GM18508 (cell line): Measurements from ENCODE around the gene AGBL5.

ENCODE experiments used
- ATAC-seq: cut with Tn5 transposase; IDR thresholded peaks from one replicate; pipeline ENCODE4 v1.9.1; 2021; ENCODE audit warnings: moderate number of reproducible peaks; ENCODE audit not compliant: insufficient read depth, unreplicated experiment

AGBL5 gene, protein sequence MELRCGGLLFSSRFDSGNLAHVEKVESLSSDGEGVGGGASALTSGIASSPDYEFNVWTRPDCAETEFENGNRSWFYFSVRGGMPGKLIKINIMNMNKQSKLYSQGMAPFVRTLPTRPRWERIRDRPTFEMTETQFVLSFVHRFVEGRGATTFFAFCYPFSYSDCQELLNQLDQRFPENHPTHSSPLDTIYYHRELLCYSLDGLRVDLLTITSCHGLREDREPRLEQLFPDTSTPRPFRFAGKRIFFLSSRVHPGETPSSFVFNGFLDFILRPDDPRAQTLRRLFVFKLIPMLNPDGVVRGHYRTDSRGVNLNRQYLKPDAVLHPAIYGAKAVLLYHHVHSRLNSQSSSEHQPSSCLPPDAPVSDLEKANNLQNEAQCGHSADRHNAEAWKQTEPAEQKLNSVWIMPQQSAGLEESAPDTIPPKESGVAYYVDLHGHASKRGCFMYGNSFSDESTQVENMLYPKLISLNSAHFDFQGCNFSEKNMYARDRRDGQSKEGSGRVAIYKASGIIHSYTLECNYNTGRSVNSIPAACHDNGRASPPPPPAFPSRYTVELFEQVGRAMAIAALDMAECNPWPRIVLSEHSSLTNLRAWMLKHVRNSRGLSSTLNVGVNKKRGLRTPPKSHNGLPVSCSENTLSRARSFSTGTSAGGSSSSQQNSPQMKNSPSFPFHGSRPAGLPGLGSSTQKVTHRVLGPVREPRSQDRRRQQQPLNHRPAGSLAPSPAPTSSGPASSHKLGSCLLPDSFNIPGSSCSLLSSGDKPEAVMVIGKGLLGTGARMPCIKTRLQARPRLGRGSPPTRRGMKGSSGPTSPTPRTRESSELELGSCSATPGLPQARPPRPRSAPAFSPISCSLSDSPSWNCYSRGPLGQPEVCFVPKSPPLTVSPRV

DNA sequence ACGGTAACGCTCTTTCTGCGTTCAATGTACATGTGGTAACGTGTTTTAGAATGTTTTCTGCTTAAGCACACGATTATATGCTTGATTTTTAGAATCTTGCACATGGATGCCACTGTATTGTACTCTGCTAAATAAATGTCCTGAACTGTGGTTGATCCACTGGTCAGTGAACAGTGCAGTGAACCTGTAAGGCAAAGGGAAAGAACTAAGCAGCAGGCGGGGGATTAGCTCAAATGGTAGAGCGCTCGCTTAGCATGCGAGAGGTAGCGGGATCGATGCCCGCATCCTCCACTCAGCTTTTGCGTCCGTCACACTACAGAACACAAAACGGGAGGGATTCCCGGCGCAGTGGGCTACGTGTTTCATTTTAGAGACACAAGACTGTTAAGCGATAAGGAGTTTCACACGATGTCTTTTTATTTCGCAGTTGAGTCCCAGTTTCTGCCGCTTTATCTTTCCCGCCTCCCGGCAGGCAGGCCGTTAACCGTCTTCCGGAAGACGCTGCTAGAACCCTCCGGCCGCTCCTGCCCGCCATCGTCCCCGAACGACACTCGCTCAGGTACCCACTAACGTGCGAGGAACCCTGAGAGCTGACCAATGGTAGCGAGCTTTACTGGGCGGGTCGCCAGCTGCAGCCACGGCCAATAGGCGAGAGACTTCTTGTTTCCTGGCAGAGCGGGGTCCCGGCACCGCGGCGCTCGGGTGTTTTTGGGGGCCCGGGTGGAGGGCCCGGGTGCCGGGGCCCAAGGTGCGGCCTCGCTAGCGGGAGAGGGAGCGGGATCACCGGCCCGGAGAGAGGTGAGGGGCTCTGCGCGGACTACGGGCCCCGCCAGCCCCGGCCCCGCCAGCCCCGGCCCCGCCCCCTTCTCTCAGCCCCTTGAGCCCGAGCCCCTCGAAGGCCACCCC, at the start of gene AGBL5:
Gene AGBL5 (plus strand): TSS at position 673 of the 906 bp plus-strand sequence. CDS start 1,291 bp downstream, outside the sequence.
- peak; percentile 36 for ATAC-seq

DNA sequence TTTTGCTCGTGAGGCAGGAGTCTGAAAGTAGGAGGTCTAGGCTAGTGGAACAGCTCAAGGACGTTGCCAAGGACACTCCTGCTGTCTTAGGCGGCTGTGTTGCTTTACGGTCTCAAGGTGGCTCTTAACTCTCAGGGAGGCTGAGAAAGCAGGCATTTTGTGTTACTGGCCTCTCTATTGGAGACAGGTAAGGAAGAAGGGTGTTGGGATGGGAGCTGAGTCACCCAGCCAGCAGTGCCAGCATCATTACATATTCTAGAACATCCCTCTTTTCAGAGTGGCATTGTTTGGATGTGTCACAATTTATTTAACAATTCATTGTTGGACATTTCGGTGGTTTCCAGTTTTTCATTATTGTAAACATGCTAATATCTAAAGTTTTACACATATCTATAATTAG, 49.5 kb upstream of the AGBL5 start:
- ATAC-seq = no peak

DNA sequence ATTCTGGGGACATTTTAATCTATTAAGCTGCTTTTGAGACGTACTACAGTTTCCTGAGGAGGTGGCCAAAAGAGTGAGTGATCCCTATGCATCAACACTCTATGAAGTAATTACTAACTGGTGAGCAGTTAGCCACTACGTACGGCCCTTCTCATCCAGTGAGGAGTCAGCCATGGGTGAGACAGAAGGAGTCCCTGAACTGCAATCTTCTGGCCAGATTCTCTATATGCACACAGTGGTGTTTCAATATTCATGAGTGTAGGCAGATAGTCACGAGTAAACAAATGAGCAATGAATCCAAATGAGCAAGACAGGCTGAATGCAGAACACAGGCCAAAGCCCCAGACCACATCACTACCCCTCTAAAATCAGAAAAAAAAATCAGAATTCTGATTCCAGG, 48.5 kb upstream of the AGBL5 start:
- ATAC-seq = no peak

DNA sequence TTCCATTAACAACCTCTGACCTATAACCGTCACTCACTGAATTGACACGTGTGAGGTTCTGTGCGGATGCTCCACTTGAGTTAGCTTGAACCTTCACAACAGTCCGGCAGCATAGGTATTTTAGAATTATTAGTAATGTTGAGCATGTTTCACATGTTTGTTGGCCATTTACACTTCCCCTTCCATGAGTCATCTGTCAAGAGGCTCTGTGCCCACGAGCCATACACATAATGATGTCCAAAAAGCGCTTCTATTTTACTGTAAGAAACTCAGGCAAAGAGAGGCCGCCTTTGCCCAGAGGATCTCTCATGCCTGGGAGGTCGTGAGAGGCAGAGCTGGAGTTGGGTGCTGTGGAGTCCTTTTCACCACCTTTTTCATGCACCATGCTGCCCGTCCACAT, 47.6 kb upstream of the AGBL5 start:
- ATAC-seq = no peak

DNA sequence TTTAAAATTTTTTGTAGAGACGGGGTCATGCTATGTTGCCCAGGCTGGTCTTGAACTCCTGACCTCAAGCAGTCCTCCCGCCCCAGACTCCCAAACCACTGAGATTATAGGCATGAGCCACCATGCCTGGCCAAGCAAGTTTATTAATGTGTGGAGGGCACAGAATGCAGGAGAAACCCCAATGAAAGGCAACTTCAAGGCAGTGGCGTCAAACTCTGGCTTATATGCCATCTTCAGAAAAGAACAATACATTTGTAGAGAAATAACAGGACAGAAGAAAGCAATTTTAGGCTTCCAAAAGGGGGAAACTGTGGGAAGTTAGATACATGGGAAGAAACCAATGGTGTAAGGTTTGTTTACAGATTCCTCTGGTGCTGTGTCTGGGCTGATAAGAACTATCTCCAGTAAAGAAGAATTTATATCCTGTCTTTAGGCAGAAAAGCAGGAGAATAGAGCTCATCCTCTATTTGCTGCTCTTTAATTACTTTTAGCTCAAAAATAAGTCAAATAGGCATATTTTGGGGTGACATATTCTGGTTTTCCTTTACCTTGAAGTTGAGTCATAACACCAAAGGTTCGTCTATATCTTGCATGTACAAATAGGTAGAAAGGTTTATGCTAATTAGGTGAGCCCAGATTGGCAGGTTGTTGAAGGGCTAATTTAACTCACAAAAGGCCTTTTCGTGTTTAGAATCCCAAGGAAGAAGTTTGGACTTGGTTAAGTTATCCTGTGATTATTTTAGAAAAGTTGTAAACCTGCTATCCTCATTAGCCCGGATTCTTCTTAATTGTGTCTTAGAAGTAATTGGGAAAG, 44.7 kb upstream of the AGBL5 start:
- no peak for ATAC-seq

DNA sequence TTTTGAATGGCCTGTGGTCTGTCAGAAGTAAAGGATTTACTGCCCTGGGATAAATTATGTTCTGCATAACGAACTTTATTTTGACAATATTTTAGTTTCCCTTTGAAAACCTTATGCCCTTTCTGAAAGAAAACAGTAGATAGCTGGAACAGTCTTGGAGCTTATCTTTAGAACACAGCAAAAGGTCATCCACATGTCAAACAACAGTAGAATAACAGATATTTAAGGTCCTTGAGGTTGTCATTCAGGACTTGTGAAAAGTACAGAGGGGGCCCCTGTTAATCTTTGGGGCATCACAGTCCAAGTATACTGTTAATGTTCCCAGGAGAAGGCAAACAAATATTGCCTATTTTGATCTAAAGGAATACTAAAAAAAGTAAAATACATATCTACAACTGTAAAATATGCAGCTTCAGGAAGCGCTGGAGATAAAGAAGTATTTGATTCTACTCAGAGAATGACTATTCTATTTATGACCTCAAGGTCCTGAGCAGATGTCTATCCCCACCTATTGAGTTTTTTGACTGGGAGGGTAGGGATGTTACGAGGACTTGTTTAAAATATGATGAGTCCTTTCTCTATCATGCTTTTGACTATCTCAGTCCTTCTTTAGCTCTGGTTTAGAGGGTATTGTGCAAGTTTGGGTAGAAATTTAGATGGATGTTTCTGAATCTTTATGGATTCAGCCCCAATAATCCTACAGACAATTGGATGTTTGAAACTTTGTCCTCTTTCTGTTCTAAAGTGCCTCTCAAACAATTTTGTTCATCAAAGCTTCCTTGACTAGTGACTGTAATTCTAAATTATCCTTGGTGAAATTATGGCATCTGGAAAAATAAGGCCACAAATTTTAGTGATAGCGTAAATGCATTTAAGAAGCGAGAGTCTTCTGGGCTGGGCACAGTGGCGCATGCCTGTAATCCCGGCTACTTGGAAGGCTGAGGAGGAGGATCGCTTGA, 43.8 kb upstream of the AGBL5 start:
- no peak for ATAC-seq

DNA sequence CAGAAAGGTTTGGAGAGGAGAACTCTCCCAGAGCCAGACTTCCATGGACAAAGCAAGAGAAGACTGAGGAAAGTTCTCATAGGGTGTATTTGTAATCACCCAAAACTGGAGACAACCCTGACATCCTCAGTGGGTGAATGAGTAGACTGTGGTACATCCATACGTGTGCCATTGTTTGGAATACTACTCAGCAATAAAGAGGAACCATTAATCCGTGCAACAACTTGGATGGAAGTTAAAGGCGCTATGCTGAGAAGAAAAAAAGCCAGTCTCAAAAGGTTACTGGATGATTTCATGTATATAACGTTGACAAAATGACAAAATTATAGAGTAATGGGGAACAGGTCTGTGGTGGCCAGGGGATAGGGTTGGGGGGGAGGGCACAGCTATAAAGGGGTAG, 42.8 kb upstream of the AGBL5 start:
- ATAC-seq = no peak

DNA sequence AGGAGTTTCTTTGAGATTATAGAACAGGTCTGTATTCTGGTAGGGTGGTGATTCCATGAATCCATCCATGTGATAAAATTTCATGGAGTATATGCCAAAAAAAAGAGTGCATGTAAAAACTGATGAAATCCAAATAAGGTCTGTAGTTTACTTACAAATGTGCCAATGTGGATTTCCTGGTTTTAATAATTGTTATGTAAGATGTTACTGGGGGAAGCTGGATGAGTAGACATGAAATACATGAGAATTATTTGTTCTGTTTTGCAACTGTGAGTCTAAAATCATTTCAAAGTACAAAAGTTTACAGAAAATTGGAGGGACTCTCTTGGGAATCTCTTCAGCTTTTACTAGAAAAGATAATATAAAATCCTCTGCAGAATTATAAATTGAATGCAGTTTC, 42.4 kb upstream of the AGBL5 start:
- no peak for ATAC-seq

DNA sequence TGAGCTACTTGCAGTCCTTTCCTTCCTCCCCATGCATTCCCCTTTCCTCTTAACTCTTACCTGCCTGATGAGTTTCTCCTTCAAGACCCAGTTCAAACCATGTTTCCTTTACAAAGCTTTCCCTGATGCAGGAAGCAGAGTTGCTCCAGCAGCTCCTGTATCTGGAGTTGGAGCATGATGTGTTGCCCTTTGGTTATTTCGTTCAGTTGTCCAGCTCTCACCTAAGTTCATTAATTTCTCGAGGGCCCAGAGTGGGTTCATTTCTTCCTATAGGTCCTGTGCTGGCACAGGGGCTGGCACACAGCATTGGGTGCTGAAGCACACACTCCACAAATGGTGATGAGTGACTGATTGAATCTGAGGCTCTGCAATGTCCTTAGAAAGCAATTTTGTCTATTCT, 41.8 kb upstream of the AGBL5 start:
- ATAC-seq = no peak

DNA sequence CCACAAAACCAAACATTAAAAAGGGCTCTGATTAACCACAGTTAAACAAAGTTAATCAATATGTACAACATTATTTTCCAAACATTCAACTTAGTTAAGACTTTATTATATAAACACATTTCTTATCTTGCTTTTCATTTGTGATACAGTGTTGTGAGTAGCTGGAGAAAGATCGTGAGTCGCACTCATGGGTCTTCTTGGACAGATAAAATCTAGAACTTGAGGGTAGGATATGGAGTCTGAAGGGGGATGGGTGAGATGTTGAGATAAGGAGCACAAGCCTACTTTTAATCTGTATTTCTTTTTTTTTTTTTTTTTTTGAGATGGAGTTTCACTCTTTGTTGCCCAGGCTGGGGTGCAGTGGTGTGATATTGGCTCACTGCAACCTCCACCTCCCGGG, 41.3 kb upstream of the AGBL5 start:
- ATAC-seq = no peak

DNA sequence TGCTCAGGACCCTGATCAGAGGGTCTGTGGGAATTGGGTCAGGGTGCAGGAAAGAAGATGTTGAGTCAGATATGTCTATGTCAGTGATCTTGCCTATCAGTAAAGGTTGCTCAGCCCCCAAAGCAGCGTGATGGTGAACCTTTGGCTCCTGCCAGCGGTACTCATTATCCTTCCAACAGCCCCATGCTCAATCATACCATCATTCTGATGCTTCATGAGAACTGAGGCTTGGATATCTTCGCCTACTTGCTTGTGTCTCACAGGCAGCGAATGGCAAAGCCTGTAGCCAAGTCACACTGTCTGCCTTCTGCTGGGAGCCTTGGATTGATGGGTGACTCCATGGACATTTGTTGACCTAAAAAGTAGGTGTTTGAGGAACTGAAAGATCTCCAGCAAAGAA, 37.7 kb upstream of the AGBL5 start:
- ATAC-seq = no peak

DNA sequence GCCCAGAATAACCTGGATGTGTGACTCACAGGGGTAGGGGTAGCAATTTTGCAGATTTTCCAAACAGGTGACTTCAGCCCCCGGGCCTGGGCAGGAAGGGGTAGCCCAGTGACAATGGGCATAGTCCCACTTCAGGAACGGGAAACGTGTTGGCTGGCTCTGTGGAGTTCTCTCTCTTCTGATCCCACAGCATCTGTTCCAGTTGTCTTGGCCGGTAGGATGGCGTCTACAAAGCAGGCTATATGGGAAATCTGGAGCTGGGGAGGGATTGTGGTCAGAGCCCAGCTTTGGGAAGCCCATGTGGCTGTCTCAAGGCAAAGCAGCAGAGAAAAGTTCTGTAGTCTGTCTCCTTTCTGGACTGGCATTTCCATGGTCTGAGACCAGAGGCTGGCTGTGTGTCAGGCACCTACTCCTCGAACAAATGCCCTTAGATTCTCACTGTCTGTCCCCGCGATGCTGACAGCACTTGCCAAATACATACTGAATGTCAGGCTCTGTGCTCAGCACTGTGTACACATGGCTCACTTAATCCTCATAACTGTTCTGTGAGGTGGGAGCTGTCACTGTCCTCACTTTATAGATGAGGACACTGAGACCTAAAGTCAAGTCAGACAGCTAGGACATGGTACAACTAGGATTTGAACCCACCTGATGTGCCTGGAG, 36.6 kb upstream of the AGBL5 start:
- ATAC-seq = no peak

DNA sequence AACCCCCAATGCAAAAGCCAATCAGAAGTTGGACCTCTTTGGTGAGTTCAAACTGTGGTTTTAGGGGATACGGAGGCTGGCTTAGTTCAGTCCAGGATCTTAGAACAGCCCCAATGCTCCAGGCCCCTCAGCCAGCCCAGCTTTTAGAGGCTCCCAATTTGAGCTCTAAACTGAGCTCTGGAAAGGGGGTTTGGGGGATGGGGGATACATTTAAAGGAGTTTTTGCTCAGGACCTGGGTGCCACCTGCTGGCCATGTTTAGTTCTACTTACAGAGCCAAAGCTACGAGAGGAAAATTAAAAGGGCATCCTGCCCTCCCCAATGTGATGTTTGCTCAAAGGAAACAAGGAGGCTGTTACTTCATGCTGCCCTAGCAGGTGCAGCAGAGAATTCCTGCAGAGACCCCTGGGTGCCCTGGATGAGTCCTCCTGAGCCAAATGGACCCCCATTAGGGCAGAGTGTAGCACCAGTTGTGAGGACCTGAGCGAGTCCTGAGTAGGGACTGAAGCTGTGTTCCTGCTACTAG, 34.6 kb upstream of the AGBL5 start:
- no peak for ATAC-seq

DNA sequence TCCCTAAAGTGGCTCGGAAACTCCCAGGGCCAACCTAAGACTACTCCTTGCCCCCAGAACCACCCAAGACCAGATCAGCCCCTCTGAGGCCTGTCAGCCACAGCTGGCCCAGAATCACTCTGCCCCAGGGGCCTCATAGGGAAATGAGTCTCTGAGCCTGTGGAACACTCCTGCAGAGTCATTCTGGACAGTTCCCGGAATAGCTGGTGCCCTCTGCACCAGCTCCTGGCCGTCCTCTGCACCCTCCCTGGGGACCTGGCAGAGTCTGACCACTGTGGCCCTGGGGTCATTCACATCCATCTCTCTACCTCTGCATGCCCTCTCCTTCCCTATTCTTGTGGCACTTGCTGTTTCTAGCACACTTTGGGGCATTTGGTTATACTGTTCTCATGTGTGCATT, 33.3 kb upstream of the AGBL5 start:
- ATAC-seq = no peak

DNA sequence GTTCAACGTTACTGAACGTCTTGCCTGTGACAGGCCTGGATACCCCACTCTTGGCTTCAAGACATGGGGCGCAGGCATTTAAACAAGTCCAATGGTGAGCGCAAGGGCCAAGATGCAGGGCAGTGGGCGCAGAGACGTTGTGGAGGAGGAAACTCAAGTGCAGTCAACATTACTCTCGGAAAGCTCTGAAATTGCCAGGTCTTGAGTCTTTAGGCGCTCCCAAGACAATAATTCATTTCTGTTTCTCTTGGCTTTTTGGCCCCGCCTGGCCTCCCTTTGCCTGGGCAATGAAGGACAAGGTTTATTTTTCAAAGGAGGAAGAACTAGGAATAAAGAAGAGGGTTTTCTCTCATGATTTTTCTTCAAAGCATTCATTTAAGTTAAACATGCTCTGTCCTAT, 32.0 kb upstream of the AGBL5 start:
- no peak for ATAC-seq

DNA sequence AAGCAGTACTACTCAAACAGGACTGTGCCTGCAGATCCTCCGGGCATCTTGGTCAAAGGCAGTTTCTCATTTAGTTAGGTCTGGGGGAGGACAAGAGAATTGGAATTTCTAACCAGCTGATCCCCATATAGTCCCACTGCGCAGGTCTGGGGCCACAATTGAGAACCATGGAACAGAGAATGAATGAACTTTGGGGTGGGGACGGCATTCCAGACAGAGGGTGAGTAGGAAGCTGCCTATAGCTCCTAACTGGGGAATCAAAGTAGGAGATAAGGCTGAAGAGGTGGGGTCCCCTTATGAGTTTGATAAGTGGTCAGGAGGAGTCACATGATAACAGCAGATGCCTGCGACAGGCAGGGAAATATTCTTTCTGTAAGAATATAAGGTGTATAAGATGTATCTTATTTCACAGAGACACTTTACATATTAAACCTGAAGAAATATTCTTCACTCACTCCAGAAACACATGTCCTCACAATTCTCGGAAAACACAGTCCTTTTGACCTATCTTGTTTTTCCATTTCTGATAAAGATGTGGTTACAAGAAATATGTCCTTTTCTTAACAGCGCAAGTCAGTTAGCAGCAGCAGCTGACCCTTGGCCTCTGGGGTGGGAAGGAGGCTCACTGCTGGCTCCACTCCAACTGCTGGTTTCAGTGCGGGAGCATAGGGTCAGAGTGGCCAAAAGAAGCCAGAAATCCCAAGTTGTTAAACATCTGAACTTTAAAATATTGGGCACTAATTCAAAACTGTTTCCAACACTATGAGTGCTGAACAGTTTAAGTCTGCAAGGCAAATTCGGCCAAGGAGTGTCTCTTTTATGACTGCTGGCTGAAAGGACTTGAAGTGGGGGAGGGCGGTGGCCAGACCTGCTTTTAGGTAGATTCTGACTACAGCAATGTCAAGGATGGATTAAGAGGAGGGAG, 31.3 kb upstream of the AGBL5 start:
- ATAC-seq = no peak
